NOMO-1 treated with DMSO at 0.1 percent for 48 hours (cell line): ENCODE data around the gene NBDY.
"Not testable (repeated sequence)": the region's sequence is repeated elsewhere in the genome, so short reads cannot be mapped to it uniquely, and the experiment has no call there.

ENCODE experiments used
- DNase-seq: peaks from one replicate; lab custom pipeline; 2025; ENCODE audit not compliant: unreplicated experiment; lab: John Stamatoyannopoulos, UW

NBDY gene

DNA sequence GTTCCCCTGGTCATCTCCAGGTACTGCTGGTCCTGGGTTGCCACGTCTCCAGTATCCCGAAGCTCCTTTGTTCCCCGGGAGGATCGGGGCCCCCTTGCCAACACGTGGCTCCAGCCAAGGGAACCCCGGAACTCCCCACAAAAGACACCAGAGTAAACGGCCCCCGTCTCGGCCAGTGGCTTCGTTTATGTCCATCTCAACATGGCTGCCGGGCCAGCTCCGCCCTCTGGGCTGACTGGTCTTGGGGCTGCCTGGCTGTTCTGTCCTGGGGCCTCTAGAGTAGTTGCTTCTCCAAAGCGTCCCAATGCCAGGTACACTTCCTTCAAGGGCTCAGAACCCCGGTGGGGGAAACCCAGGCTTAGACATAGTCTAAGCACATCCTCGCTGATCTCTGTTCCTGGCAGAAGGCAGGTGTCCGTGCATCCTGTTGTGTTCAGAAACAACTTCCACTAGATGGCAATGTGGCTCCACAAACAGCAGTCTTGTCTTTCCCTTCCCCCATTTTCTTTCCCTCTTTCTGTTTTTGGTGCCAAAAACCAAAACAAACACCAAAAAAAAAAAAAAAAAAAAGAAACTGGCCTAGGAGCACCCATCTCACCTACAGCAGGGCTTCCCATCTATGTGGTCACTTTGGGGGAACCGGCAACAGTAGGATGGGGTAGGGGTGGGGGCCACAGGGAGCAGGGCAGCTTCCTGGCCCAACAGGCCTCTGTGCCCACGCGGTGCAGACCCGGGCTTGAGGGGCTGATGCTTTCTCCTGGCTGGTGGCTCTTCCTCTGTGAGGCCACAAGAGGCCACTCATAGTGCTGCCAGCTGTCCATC, 35.3 kb downstream of the NBDY start:
- no peak for DNase-seq

DNA sequence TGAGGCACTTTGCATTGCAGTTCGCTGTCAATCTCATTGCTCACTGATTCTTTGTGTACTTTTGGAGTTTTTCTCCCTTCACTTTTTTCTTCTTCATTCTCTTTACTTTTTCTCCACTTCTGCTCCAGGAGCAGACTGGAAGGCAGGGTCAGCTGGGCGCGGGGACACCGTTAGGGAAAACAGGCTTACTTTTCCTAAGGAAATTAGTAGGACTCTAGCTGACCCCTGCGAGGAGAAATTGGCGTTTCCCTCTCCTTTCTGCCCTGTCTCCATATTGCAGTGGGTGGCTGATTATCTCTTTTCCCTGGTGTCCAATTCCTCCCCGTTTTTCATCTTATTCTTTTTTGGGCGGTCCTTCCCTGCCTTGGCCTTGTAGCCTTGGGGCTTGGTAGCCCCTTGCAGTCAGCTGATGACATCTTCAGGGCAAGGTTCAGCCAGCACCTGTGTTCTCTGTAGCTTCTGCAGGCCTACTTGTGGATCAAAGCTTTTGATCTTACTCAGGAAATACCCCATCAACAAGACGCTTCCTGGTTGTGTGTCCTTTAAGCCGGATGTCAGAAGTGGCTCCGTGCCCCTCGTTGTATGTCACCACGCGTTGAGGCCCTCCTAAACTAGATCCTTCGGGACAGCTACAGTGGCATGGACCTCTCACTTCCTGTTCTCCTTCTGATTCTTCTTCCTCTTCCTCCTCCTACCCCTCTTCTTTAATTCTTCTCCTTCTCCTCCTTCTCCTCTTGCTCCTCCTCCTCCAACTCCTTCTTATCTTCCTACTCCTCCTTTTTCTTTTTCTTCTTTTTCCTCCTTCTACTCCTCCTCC, 36.1 kb downstream of the NBDY start:
- no peak for DNase-seq

DNA sequence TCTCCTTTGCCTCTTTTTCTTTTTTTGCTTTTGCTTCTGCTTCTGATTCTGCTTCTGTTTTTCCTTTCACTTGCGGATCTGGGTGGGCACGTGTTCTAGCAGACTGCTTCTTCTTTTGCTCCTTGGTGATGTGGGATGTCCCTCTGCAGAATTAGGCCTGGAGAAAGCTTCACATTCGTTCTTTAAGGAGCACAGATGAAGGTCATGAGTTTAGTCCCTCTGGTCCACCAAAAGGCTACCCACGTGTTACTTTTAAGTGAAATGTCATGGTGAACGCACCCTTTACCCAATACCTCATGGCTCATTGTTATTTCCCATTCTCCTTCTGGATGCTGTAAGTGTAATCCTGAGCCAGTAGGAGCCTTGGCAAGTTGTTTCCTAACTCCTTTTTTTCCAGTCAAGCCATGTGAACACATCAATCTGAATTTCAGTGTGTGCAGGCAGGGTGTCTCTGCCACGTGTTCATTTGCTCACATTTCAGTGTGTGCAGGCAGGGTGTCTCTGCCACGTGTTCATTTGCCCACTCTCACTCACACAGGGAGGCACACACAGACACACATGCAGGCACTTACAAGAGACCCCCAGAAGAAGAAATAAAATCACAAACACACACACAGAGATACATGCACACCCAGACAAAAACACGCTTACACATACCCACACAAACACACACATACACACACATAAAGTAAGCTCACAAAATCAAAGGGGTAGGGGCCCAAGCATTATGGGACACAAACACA, 36.9 kb downstream of the NBDY start:
- no peak for DNase-seq

DNA sequence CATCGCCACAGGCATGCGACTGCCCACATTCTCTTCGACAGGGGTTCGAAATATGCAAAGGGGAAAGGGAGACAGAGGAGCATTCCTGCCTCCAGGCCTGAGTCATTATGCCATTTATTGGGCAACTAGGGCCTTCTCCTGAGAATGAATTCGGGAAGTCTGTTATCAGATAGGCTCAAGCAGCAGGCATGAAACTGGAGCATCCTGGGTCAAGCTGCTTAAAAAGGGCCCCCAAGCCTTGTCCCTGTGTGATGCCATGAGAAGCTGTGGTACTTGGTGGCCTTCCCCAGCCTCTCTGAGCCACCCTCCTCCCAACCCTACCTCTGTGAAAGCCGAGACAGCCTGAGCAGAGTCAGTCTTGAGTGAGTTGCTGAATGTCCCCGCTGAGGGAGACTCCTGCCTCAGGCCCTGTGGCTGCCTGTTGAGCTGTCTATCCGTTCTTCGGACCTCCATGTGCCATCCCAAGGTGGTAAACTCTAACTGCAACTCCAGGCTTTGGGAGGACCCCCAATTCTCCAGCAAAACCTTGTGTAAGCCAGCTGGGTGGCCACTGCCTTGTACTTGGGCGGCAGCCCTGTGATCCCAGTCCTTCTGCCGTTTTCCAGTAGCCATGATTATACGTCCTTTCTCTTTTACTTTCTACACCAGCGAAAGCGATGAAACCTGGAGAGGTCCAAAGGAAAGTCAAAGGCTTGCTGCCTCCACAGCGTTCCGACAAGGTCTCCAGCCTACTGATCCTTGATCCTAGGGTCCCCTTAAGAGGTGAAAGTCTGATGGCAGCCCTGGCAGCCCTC, 37.7 kb downstream of the NBDY start:
- DNase-seq: no peak

DNA sequence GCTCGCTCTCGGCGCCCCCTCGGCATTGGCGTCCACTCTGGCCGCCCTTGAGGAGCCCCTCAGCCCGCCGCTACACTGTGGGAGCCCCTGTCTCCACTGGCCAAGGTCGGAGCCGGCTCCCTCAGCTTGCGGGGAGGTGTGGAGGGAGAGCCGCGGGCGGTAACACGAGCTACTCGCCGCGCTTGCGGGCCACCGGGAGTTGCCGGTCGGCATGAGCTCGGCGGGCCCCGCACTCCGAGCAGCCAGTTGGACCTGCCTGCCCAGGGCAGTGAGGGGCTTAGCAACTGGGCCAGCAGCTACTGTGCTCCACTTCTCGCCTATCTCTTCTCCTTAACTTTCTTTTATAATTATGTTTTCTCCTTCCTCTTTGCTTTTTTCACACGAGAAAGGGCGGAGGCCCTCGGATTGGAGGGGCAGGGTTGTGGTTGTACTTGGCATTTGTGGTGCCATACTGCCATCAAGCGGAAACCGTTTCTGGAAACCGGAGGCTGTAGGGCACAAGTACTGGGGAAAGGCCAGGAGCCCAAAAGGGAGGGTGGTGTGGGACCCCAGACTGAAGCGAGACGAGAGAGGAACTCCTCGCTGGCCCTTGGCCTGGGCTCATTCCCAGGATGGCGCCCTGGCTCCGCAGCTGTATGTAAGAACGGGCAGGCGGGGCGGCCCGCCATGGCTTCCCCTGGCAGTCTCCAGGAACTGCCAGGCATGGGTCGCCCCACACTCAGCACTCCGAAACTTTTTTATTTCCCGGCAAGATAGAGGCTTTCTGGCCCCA, 38.5 kb downstream of the NBDY start:
- not testable (repeated sequence) for DNase-seq

DNA sequence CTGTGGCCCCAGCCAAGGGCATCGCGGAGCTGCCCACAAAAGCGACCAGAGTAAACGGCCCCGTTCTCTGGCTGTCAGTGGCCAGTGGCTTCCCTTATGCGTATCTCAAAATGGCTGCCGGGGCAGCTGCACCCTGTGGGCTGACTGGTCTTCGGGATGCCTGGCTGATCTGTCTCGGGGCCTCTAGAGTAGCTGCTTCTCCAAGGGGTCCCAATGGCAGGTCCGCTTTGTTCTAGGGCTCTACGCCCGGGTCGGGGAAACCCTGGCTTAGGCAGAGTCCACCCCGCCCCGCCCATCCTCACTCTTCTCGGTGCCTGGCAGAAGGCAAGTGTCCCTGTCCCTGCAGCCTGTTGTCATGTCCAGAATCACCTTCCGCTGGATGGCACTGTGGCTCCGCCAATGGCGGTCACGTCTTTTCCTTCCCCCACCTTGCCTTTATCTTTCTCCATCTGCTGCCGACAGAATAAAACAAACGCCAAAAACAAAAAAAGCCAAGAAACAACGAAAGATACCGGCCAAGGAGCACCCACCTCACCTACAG, 39.1 kb downstream of the NBDY start:
- not testable (repeated sequence) for DNase-seq

DNA sequence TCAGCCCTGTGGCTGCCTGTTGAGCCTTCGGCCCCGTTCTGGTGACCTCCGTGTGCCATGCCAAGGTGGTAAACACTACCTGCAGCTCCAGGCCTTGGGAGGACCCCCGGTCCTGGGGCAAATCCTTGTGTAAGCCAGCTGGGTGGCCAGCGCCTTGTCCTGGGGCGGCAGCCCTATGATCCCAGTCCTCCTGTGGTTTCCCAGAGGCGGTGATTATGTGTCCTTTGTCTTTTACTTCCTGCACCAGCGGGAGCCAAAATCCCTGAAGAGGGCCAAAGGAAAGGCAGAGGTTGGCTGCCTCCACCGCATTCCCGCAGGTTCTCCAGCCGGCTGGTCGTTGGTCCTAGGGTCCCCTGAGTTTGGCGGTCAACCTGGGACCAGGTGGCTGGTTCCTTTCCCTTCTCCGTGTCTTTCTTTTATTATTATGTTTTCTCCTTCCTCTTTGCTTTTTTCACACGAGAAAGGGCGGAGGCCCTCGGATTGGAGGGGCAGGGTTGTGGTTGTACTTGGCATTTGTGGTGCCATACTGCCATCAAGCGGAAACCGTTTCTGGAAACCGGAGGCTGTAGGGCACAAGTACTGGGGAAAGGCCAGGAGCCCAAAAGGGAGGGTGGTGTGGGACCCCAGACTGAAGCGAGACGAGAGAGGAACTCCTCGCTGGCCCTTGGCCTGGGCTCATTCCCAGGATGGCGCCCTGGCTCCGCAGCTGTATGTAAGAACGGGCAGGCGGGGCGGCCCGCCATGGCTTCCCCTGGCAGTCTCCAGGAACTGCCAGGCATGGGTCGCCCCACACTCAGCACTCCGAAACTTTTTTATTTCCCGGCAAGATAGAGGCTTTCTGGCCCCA, 43.9 kb downstream of the NBDY start:
- DNase-seq: not testable (repeated sequence)

DNA sequence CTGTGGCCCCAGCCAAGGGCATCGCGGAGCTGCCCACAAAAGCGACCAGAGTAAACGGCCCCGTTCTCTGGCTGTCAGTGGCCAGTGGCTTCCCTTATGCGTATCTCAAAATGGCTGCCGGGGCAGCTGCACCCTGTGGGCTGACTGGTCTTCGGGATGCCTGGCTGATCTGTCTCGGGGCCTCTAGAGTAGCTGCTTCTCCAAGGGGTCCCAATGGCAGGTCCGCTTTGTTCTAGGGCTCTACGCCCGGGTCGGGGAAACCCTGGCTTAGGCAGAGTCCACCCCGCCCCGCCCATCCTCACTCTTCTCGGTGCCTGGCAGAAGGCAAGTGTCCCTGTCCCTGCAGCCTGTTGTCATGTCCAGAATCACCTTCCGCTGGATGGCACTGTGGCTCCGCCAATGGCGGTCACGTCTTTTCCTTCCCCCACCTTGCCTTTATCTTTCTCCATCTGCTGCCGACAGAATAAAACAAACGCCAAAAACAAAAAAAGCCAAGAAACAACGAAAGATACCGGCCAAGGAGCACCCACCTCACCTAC, 44.5 kb downstream of the NBDY start:
- DNase-seq: not testable (repeated sequence)

DNA sequence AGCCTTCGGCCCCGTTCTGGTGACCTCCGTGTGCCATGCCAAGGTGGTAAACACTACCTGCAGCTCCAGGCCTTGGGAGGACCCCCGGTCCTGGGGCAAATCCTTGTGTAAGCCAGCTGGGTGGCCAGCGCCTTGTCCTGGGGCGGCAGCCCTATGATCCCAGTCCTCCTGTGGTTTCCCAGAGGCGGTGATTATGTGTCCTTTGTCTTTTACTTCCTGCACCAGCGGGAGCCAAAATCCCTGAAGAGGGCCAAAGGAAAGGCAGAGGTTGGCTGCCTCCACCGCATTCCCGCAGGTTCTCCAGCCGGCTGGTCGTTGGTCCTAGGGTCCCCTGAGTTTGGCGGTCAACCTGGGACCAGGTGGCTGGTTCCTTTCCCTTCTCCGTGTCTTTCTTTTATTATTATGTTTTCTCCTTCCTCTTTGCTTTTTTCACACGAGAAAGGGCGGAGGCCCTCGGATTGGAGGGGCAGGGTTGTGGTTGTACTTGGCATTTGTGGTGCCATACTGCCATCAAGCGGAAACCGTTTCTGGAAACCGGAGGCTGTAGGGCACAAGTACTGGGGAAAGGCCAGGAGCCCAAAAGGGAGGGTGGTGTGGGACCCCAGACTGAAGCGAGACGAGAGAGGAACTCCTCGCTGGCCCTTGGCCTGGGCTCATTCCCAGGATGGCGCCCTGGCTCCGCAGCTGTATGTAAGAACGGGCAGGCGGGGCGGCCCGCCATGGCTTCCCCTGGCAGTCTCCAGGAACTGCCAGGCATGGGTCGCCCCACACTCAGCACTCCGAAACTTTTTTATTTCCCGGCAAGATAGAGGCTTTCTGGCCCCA, 49.3 kb downstream of the NBDY start:
- DNase-seq: not testable (repeated sequence)

DNA sequence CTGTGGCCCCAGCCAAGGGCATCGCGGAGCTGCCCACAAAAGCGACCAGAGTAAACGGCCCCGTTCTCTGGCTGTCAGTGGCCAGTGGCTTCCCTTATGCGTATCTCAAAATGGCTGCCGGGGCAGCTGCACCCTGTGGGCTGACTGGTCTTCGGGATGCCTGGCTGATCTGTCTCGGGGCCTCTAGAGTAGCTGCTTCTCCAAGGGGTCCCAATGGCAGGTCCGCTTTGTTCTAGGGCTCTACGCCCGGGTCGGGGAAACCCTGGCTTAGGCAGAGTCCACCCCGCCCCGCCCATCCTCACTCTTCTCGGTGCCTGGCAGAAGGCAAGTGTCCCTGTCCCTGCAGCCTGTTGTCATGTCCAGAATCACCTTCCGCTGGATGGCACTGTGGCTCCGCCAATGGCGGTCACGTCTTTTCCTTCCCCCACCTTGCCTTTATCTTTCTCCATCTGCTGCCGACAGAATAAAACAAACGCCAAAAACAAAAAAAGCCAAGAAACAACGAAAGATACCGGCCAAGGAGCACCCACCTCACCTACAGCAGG, 50.0 kb downstream of the NBDY start:
- DNase-seq: not testable (repeated sequence)

DNA sequence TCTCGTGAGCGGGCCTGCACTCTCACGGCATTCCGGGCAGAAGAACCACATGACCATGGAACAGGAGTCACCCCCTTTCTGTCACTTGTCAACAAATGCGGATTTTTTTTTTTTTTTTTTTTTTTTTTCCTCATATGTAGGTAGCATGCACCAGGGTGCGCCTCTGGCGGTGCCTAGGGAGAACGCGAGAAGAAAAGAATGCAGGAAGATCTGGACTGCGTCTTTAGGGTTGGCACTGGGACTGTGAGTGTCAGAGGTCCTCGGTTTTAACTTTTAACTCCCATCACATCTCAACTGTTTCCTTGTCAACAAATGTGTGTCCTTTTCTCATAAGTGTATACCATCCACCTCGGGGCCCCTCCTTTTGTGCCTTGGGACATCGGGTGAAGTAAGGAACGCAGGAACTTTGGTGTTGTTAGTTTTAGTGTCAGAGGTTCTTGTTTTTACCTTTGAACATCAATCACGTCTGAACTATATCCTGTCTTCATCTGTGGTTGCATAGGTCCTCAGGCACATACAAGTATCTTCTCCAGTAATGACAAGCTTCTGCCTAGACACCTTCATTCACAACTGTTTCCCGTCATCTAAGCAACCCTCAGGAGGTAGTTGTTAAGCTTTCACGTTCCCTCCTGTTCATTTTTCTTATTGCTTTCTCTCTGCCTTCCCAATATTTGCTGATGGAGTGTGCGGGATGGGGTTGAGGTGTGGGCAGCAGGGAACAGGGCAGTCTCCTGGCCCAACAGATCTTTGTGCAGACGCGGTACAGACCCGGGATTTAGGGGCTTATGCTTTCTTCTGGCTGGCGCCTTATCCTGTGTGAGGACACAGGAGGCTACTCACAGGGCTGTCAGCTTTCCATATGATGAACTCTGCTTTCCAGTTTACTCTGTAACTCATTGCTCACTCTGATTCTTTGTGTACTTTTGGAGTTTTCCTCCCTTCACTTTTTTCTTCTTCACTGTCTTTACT, 51.9 kb downstream of the NBDY start:
- not testable (repeated sequence) for DNase-seq

DNA sequence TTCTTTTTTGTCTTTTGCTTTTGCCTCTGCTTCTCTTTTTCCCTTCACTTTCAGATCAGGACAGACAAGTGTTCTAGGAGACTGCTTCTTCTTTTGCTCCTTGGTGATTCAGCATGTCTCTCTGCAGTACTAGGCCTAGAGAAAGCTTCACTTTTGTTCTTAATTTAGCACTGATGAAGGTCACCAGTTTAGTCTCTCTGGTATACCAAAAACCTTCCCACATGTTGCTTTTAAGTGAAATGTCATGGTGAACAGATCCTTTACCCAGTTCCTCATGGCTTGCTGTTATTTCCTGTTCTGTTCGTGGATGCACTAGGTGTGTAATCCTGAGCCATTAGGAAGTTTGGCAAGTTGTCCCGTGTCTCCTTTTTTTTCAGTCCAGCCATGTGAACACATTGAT, 53.3 kb downstream of the NBDY start:
- DNase-seq: peak; percentile 67

DNA sequence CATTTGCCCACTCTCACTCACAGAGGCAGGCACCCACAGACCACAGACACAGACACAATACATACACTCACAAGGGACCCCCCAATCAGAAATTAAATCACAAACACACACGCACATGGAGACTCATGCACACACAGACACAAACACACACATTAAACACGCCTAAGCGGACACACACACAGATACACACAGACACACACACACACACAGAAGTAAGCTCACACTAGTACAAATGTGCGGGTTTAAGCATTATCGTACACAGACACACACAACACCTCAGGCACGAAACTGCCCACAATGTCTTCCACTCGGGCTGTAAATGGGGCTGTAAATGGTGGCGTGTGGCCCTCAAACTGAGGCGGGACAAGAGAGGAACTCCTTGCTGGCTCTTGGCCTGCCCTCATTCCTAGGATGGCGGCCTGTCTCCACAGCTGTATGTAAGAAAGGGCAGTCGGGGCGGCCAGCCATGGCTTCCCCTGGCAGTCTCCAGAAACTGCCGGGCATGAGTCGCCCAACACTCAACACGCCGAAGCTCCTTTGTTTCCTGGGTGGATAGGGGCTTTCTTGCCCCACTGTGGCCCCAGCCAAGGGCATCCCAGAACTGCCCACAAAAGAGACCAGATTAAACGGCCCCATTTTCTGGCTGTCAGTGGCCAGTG, 53.9 kb downstream of the NBDY start:
- no peak for DNase-seq

DNA sequence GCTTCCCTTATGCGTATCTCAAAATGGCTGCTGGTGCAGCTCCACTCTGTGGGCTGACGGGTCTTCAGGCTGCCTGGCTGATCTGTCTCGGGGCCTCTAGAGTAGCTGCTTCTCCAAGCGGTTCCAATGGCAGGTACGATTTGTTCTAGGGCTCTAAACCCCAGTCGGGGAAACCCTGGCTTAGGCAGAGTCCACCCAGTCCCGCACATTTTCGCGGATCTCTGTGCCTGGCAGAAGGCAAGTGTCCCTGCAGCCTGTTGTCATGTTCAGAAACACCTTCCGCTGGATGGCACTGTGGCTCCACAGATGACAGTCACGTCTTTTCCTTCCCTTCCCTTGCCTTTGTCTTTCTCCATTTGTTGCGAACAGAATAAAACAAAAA, 54.4 kb downstream of the NBDY start:
- DNase-seq: peak; percentile 39

DNA sequence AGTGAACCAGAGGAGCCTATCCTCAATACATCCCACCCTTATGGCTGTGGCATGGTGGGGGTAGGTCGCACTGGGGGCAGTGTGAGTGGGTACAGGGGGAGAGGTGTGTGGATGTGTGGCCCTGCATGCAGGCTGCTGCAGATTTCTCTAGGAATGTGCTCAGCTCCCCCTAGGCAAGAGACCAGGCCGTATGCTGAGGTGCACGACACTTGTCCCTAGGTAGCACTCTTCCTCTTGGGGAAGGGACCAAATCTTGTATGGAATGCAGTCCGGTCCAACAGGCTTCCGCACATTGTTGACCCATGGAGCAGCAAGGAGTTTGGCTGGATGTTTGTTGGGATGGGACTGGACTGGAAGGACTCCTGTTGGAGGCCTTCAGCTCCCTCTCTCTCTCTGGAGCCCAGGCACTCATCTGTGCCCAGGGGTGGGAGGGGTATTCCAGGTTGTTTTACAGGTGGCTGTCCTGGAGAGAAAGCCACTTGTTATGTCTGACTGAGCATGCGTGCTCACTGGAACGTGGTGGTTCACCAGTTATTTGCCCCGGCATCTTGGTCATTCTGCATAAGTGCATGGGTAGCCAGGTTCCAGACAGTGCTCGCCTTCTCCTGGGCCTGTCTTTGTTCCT, 55.1 kb downstream of the NBDY start:
- DNase-seq: no peak
